Measurements from ENCODE around the gene WAS.

WAS gene

GRCh38 chrX:48715876-48716502 lies 32.4 kb downstream of the WAS start:
- H3K27ac ChIP-seq: no peak overlapping the region
- TF ChIP-seq ZFX (IDR thresholded peaks at IDR 0.05): no peak
- no peak for TF ChIP-seq CTCF (conservative IDR thresholded peaks at IDR 0.05)

GRCh38 chrX:48719958-48720357 lies 36.4 kb downstream of the WAS start:
- no peak overlapping the region for H3K27ac ChIP-seq
- no peak for TF ChIP-seq CTCF (conservative IDR thresholded peaks at IDR 0.05)
- no peak for TF ChIP-seq ZFX (IDR thresholded peaks at IDR 0.05)

- no peak for TF ChIP-seq ZFX (IDR thresholded peaks at IDR 0.05)
- no peak for TF ChIP-seq CTCF (conservative IDR thresholded peaks at IDR 0.05)
- no peak overlapping the region for H3K27ac ChIP-seq
Measured at GRCh38 chrX:48720577-48721250, 37.1 kb downstream of the WAS start.

- TF ChIP-seq CTCF (conservative IDR thresholded peaks at IDR 0.05): no peak
- no peak for TF ChIP-seq ZFX (IDR thresholded peaks at IDR 0.05)
- no peak overlapping the region for H3K27ac ChIP-seq
Measured at GRCh38 chrX:48721916-48722315, 38.3 kb downstream of the WAS start.

GRCh38 chrX:48726596-48726995 lies 43.0 kb downstream of the WAS start:
- TF ChIP-seq CTCF (conservative IDR thresholded peaks at IDR 0.05) (no peak), ZFX (IDR thresholded peaks at IDR 0.05) (no peak)

GRCh38 chrX:48728653-48729052 lies 45.1 kb downstream of the WAS start:
- H3K27ac ChIP-seq: no peak overlapping the region
- TF ChIP-seq ZFX (IDR thresholded peaks at IDR 0.05) (no peak), CTCF (conservative IDR thresholded peaks at IDR 0.05) (no peak)

More at GRCh38 chrX:48726596-48726995, 43.0 kb downstream of the WAS start:
- no peak overlapping the region for H3K27ac ChIP-seq

- peak overlapping the region; percentile 88; the same call in 1 of the 2 replicates for H3K27ac ChIP-seq
Measured at GRCh38 chrX:48736303-48736702, 52.7 kb downstream of the WAS start.

More at GRCh38 chrX:48736303-48736702, 52.7 kb downstream of the WAS start:
- TF ChIP-seq ZFX (IDR thresholded peaks at IDR 0.05): no peak
- TF ChIP-seq CTCF (conservative IDR thresholded peaks at IDR 0.05): no peak
